Heart left ventricle (tissue), 16 donors: ENCODE data around the gene DPP3. TPM values are rescaled to one million over a fixed set of nuclear protein-coding genes. Genes with fewer than 3 reads are reported as not detected.

Experiments
- ATAC-seq, 4 donors: fragments of 200-7000 bp; cut with Tn5 transposase; one replicate each; pipeline ENCODE4 v1.9.1; 2020 to 2022; ENCODE audit warnings: moderate library complexity in 4 of 4, mild to moderate bottlenecking in 3 of 4, moderate number of reproducible peaks in 1 of 4
- DNase-seq, 5 donors: peaks; one replicate each; pipeline ENCODE4 v3.0.0-alpha.2; 2020
- H3K27ac ChIP-seq, 12 donors: fragments of 200-600 bp; sonication (generic) in 4 of 12; one replicate each; pipeline versions ENCODE4 v1.5.0 to v1.8.0; 2016 to 2022; ENCODE audit warnings: mild to moderate bottlenecking in 2 of 12
- H3K27me3 ChIP-seq, 9 donors: fragments of 200-600 bp; sonication (generic) in 2 of 9; one replicate each; pipeline versions ENCODE4 v1.5.1 to v1.8.0; 2016 to 2022; ENCODE audit warnings: mild to moderate bottlenecking in 3 of 9
- H3K36me3 ChIP-seq, 9 donors: fragments of 200-600 bp; sonication (generic) in 2 of 9; one replicate each; pipeline versions ENCODE4 v1.5.0 to v1.8.0; 2018 to 2022; ENCODE audit warnings: mild to moderate bottlenecking in 2 of 9
- H3K4me1 ChIP-seq, 12 donors: fragments of 200-600 bp; sonication (generic) in 4 of 12; one replicate each; pipeline versions ENCODE4 v1.5.0 to v1.8.0; 2016 to 2022; ENCODE audit warnings: mild to moderate bottlenecking in 3 of 12
- H3K4me3 ChIP-seq, 12 donors: fragments of 200-600 bp; sonication (generic) in 4 of 12; one replicate each; pipeline versions ENCODE4 v1.5.0 to v1.8.0; 2017 to 2022; ENCODE audit warnings: mild to moderate bottlenecking in 9 of 12, moderate library complexity in 4 of 12
- H3K9me3 ChIP-seq, 12 donors: fragments of 200-600 bp; sonication (generic) in 4 of 12; one replicate each; pipeline versions ENCODE4 v1.5.0 to v1.8.0; 2016 to 2022; ENCODE audit warnings: mild to moderate bottlenecking in 1 of 12
- POLR2A ChIP-seq, 2 donors: fragments of 450-650 bp; IDR thresholded peaks; one replicate each; pipeline ENCODE4 v1.6.1; 2017; ENCODE audit warnings: antibody characterized with exemption in 2 of 2, mild to moderate bottlenecking in 2 of 2, moderate library complexity in 2 of 2
- WGBS, 4 donors: extraction: QIAGEN DNeasy Blood & Tissue Kit in 2 of 4; methylation state at CpG; one replicate each; pipeline versions ENCODE4 v1.1.5 to v1.1.7; 2013 to 2018; 5-methylcytosine and 5-hydroxymethylcytosine counted together
- intact Hi-C, 10 donors: fragments of 100-400 bp; cut with DNase I; formaldehyde crosslinking; loops; one replicate each; pipeline versions ENCODE4 v1.11.1 to v1.14.2; 2022
- polyA plus RNA-seq, 2 donors: library from polyadenylated mRNA; stranded (reverse); fragments of 200-250 nt; gene quantifications; one replicate each; pipeline ENCODE4 v1.2.3, GENCODE V29; 2013
- total RNA-seq, 9 donors: library from RNA; depleted of rRNA in 2 of 9; stranded (reverse); fragments of >200 nt in 2 of 9; fragmentation: NEBNext Ultra II Directional in 3 of 9; extraction: Animal tissue kit (Norgen Biotek cat#: 25700) in 3 of 9; gene quantifications; one replicate each; pipeline versions ENCODE4 v1.1.0 to v1.2.4, GENCODE V29; 2016 to 2023
- TF ChIP-seq, protein P1 (sequence below), 12 donors: fragments of 200-600 bp; sonication (generic) in 4 of 12; IDR thresholded peaks; one replicate each; pipeline versions ENCODE4 v1.5.0 to v1.8.0; 2018 to 2022; ENCODE audit warnings: antibody characterized with exemption in 12 of 12, mild to moderate bottlenecking in 5 of 12
- donor health status: ischemic (EF 13 %, LVEDD 7.1; RV severe dilation, severe dysfunction).
- donor health status: healthy with polysubstance abuse.
- donor health status: DM: no; HTN: yes; CAD: no.
- donor health status: DM: no; HTN: no; CAD: no.
- donor health status: ischemic (EF 25% LVEDD 6.9; RV normal size, moderate dysfunction).
- donor health status: ischemic (EF 25% LVEDD 5.7; RV mildly dilated, moderate dysfunction).
- donor health status: healthy.
- donor health status: DM: yes; HTN: yes; CAD: no.
- donor health status: ischemic (EF 35%, LVEDD 5.7; RV mildly dilated, moderate dysfunction).
- donor health status: nonischemic (EF 11% LVEDD 7.7; RV severe dilation, severe dysfunction).
- donor health status: DM: yes; HTN: yes; CAD: no.
- donor health status: PGD.
- donor health status: ischemic (EF 29% LVEDD 5.4; RV normal size, mild dysfunction).
- donor health status: nonischemic (EF 23%, LVEDD 6.1; RV moderate dilation, normal function).

DPP3 gene
- total and polyA plus RNA-seq, 11 donors: 6.2 to 43.1 (median 14.9) TPM

GRCh38 chr11:66523611-66524010 lies 43.4 kb downstream of the DPP3 start:
- Histone ChIP-seq H3K9me3 (no peaks in the 10 kb centered on the region), H3K4me3 (no peak overlapping the region), H3K27me3 (no peaks in the 10 kb centered on the region), H3K36me3 (peaks cover 0 to 88% (median 69%) of the 10 kb centered on the region in 9 donors), H3K27ac (peak overlapping the region in 8 of 12 donors; percentile 2 to 48 (median 33)), H3K4me1 (peaks cover 0 to 18% (median 0%) of the 10 kb centered on the region in 12 donors)
- DNase-seq (peak in 4 of 5 donors; percentile 69 to 83 (median 76)), ATAC-seq (peak; percentile 81 to 97 (median 92))
- intact Hi-C loops: no loop called here
- WGBS, 4 donors: 38 to 74% (median 54%) methylated on average over 11 of the region's 11 CpGs
- TF ChIP-seq, protein P1, sequence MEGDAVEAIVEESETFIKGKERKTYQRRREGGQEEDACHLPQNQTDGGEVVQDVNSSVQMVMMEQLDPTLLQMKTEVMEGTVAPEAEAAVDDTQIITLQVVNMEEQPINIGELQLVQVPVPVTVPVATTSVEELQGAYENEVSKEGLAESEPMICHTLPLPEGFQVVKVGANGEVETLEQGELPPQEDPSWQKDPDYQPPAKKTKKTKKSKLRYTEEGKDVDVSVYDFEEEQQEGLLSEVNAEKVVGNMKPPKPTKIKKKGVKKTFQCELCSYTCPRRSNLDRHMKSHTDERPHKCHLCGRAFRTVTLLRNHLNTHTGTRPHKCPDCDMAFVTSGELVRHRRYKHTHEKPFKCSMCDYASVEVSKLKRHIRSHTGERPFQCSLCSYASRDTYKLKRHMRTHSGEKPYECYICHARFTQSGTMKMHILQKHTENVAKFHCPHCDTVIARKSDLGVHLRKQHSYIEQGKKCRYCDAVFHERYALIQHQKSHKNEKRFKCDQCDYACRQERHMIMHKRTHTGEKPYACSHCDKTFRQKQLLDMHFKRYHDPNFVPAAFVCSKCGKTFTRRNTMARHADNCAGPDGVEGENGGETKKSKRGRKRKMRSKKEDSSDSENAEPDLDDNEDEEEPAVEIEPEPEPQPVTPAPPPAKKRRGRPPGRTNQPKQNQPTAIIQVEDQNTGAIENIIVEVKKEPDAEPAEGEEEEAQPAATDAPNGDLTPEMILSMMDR (IDR thresholded peaks at IDR 0.05): no peak
- no peak for TF ChIP-seq POLR2A (IDR thresholded peaks at IDR 0.05)

DNA sequence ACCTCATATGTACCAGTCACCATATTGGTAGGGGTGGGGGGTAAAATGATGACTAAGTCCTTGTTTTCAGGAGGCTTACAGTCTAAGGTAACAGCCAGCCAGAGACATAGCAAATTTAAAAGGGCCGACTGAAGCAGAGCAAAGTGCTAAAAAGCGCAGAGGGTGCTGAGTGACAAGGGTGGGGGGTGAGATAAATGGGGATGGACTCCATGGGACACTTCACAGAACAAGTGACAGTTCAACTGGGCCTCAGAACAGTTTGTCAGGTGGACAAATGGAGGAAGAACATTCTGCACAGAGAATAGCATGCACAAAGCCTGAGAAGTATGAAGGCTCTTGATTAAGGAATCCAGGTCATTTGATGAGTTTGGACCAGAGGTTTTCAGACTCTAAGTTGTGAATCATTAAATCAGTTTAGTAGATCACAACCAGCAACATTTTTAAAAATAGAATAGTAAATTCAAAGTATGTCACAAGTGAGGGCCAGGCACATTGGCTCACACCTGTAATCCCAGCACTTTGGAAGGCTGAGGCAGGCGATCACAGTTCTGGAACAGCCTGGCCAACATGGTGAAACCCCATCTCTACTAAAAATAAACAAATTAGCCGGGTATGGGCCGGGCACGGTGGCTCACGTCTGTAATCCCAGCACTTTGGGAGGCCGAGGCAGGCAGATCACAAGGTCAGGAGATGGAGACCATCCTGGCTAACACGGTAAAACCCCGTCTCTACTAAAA lies 44.2 kb downstream of the DPP3 start:
- Histone ChIP-seq H3K36me3 (peaks cover 0 to 86% (median 63%) of the 10 kb centered on the region in 9 donors), H3K27ac (peak overlapping the region in 4 of 12 donors; percentile 2 to 22 (median 16)), H3K4me3 (no peak overlapping the region), H3K9me3 (no peaks in the 10 kb centered on the region), H3K4me1 (peaks cover 0 to 18% (median 0%) of the 10 kb centered on the region in 12 donors), H3K27me3 (no peaks in the 10 kb centered on the region)
- intact Hi-C loops: no loop called here
- TF ChIP-seq POLR2A (IDR thresholded peaks at IDR 0.05): no peak
- TF ChIP-seq, protein P1 (IDR thresholded peaks at IDR 0.05): no peak
- peak in 2 of 4 donors; percentile 17 to 34 for ATAC-seq
- DNase-seq: no peak
- WGBS, 4 donors: 58 to 66% (median 64%) methylated on average over 10 of the region's 10 CpGs

DNA sequence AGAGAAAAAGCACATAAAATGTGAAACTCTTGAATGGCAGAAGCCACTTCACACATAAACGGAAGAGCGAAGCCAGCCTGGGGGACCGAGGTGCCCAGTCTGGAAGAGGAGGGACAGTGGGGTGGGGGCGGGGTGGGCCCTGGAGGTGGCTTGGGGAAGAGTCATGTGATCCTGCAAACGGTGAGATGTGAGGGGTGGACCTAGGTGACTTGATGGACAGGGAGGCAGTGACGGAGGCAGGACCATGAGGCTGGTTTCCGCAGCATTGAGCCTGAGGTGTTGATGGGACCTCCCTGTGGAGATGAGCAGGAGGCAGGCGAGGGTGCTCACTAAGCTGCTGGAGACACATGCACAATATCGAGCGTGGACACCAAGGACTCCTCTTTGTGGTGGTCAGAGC lies 48.8 kb downstream of the DPP3 start:
- H3K4me3 ChIP-seq: no peak overlapping the region
- TF ChIP-seq, protein P1 (IDR thresholded peaks at IDR 0.05): no peak
- TF ChIP-seq POLR2A (IDR thresholded peaks at IDR 0.05): no peak
- WGBS, 4 donors: 79 to 81% (median 80%) methylated on average over 10 of the region's 10 CpGs
- H3K27ac ChIP-seq: no peak overlapping the region
- no peaks in the 10 kb centered on the region for H3K27me3 ChIP-seq
- no peak for ATAC-seq
- H3K4me1 ChIP-seq: peaks cover 0 to 8% (median 0%) of the 10 kb centered on the region in 12 donors
- H3K36me3 ChIP-seq: peaks cover 0 to 67% (median 22%) of the 10 kb centered on the region in 9 donors
- no peaks in the 10 kb centered on the region for H3K9me3 ChIP-seq
- intact Hi-C loops: no loop called here
- no peak for DNase-seq

DNA sequence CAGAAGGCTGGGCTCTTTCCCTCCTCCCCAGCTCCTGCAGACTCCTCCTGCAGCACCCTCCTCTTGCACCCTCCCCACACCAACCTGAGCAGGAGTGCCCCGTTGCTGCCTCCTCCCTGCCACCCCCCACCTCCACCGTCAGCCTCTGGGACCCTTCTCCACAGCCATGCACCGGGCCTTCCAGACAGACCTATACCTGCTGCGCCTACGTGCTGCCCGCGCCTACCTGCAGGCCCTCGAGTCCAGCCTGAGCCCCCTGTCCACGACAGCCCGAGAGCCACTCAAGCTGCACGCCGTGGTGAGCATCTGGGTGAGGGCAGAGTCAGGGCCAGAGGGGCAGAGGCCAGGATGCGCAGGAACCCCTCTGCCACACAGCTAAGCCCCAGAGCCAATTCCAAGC lies 49.4 kb downstream of the DPP3 start:
- peaks cover 0 to 67% (median 22%) of the 10 kb centered on the region in 9 donors for H3K36me3 ChIP-seq
- peaks cover 0 to 2% (median 0%) of the 10 kb centered on the region in 12 donors for H3K4me1 ChIP-seq
- intact Hi-C loops: no loop called here
- DNase-seq (no peak), ATAC-seq (peak in 1 of 4 donors; percentile 16)
- TF ChIP-seq, protein P1 (IDR thresholded peaks at IDR 0.05): no peak
- no peak for TF ChIP-seq POLR2A (IDR thresholded peaks at IDR 0.05)
- 79 to 90% (median 87%) methylated on average over 6 to 13 of the region's 13 CpGs for WGBS, 4 donors
- no peak overlapping the region for H3K27ac ChIP-seq
- H3K9me3 ChIP-seq: no peaks in the 10 kb centered on the region
- H3K4me3 ChIP-seq: no peak overlapping the region
- no peaks in the 10 kb centered on the region for H3K27me3 ChIP-seq
